IMR-90 (cell line): Measurements from ENCODE around the gene ADAM17. TPM values are rescaled to one million over a fixed set of nuclear protein-coding genes. Genes with fewer than 3 reads are reported as not detected.

Experiments used
- ATAC-seq: fragments of 200-7000 bp; cut with Tn5 transposase; 2 replicates; pipeline ENCODE4 v1.9.1; 2020; ENCODE audit warnings: low read depth, mild to moderate bottlenecking, moderate library complexity
- BruUV-seq: library from RNA; stranded (reverse); fragments of 400-500 nt; replicated peaks from 2 replicates; lab custom pipeline; 2021; lab: Mats Ljungman, UMichigan
- CTCF ChIA-PET: fragments of 300-600 bp; formaldehyde crosslinking; extraction: SDS; loops from one replicate; lab custom pipeline; 2021; ENCODE audit warnings: antibody characterized with exemption; lab: Yijun Ruan, JAX
- POLR2A ChIA-PET: fragments of 300-600 bp; sonication (Branson Sonifier 250); formaldehyde crosslinking; loops from one replicate; lab custom pipeline; 2022; ENCODE audit warnings: antibody characterized with exemption; ENCODE audit not compliant: unreplicated experiment; lab: Charles Lee
- DNase-seq: peaks from one replicate; pipeline ENCODE4 v3.0.0; 2013
- H2AFZ ChIP-seq: replicated peaks from 2 replicates; pipeline ENCODE3; 2013; ENCODE audit warnings: low read length, mild to moderate bottlenecking; ENCODE audit not compliant: poor library complexity
- H2AK5ac ChIP-seq: 2 replicates; pipeline ENCODE4 v1.6.1; 2013; ENCODE audit warnings: low read depth, low read length, inconsistent platforms
- H2AK9ac ChIP-seq: replicated peaks from 2 replicates; pipeline ENCODE3; 2013; ENCODE audit warnings: mild to moderate bottlenecking, low read depth, low read length, moderate library complexity; ENCODE audit not compliant: poor library complexity
- H2BK120ac ChIP-seq: 2 replicates; pipeline ENCODE4 v1.6.1; 2013; ENCODE audit warnings: low read depth, low read length, inconsistent platforms
- H2BK15ac ChIP-seq: 3 replicates; pipeline ENCODE4 v1.6.1; 2013; ENCODE audit warnings: low read depth, low read length, inconsistent platforms
- H2BK20ac ChIP-seq: 2 replicates; pipeline ENCODE4 v1.6.1; 2013; ENCODE audit warnings: low read depth, mild to moderate bottlenecking, inconsistent platforms, low read length, moderate library complexity
- H2BK5ac ChIP-seq: 2 replicates; pipeline ENCODE4 v1.6.1; 2013; ENCODE audit warnings: mild to moderate bottlenecking, low read depth, low read length, inconsistent platforms; ENCODE audit not compliant: poor library complexity, severe bottlenecking
- H3K14ac ChIP-seq: replicated peaks from 2 replicates; pipeline ENCODE4 v1.6.1; 2013; ENCODE audit warnings: low read depth, low read length, inconsistent platforms
- H3K18ac ChIP-seq: 2 replicates; pipeline ENCODE4 v1.6.1; 2013; ENCODE audit warnings: low read depth, low read length, control low read depth
- H3K23ac ChIP-seq: 2 replicates; pipeline ENCODE4 v1.6.1; 2013; ENCODE audit warnings: low read depth, low read length, inconsistent platforms
- H3K27ac ChIP-seq: 2 replicates; pipeline ENCODE4 v1.5.1; 2013; ENCODE audit warnings: mild to moderate bottlenecking, control low read depth, low read length; ENCODE audit not compliant: insufficient read depth
- H3K27me3 ChIP-seq: 2 replicates; pipeline ENCODE4 v1.6.1; 2013; ENCODE audit warnings: low read length; ENCODE audit not compliant: control insufficient read depth, insufficient read depth
- H3K36me3 ChIP-seq: 2 replicates; pipeline ENCODE4 v1.6.1; 2013; ENCODE audit warnings: low read length, mixed read lengths; ENCODE audit not compliant: control insufficient read depth, insufficient read depth
- H3K4ac ChIP-seq: 2 replicates; pipeline ENCODE4 v1.6.1; 2013; ENCODE audit warnings: low read depth, low read length, inconsistent platforms
- H3K4me1 ChIP-seq: 2 replicates; pipeline ENCODE4 v1.6.1; 2013; ENCODE audit warnings: low read length, mixed read lengths; ENCODE audit not compliant: control insufficient read depth, insufficient read depth
- H3K4me2 ChIP-seq: 2 replicates; pipeline ENCODE4 v1.6.1; 2013; ENCODE audit warnings: low read depth, mild to moderate bottlenecking, control low read depth, low read length, moderate library complexity
- H3K4me3 ChIP-seq: 2 replicates; pipeline ENCODE4 v1.5.1; 2013; ENCODE audit warnings: low read depth, mild to moderate bottlenecking, control low read depth, low read length, moderate library complexity; ENCODE audit not compliant: insufficient read depth
- H3K56ac ChIP-seq: 2 replicates; pipeline ENCODE4 v1.6.1; 2013; ENCODE audit warnings: low read length, inconsistent platforms; ENCODE audit not compliant: insufficient read depth; ENCODE audit errors: extremely low read depth
- H3K79me1 ChIP-seq, 2 experiments: 2 replicates each; pipeline ENCODE4 v1.6.1; 2013; ENCODE audit warnings: low read length in 2 of 2, inconsistent platforms in 1 of 2, low read depth in 1 of 2
- H3K9ac ChIP-seq: 2 replicates; pipeline ENCODE4 v1.6.1; 2013; ENCODE audit warnings: low read depth, low read length, control low read depth
- H3K9me1 ChIP-seq: 2 replicates; pipeline ENCODE4 v1.6.1; 2013; ENCODE audit warnings: low read length, inconsistent platforms; ENCODE audit not compliant: insufficient read depth
- H3K9me3 ChIP-seq: 2 replicates; pipeline ENCODE4 v1.6.1; 2013; ENCODE audit warnings: low read length; ENCODE audit not compliant: control insufficient read depth, insufficient read depth
- H4K20me1 ChIP-seq: 2 replicates; pipeline ENCODE4 v1.6.1; 2013; ENCODE audit warnings: low read length, inconsistent platforms; ENCODE audit not compliant: insufficient read depth
- H4K5ac ChIP-seq: 2 replicates; pipeline ENCODE4 v1.6.1; 2013; ENCODE audit warnings: mild to moderate bottlenecking, low read depth, low read length, control low read depth
- H4K8ac ChIP-seq, 2 experiments: 2 replicates each; pipeline ENCODE4 v1.6.1; 2013; ENCODE audit warnings: low read depth in 2 of 2, low read length in 2 of 2, control low read depth in 1 of 2, inconsistent platforms in 1 of 2
- H4K91ac ChIP-seq: 2 replicates; pipeline ENCODE4 v1.6.1; 2013; ENCODE audit warnings: low read depth, low read length, inconsistent platforms; ENCODE audit not compliant: insufficient read depth
- BHLHE40 ChIP-seq: fragments of 150-350 bp; IDR thresholded peaks from 2 replicates; pipeline ENCODE4 v1.6.1; 2016; ENCODE audit warnings: mild to moderate bottlenecking, low read depth, low read length
- CEBPB ChIP-seq: IDR thresholded peaks from 2 replicates; pipeline ENCODE4 v1.6.1; 2012; ENCODE audit warnings: low read depth, low read length, improper control_type of control experiment
- CHD1 ChIP-seq: IDR thresholded peaks from 2 replicates; pipeline ENCODE4 v1.6.1; 2012; ENCODE audit warnings: low read depth, low read length, improper control_type of control experiment
- CTCF ChIP-seq: conservative IDR thresholded peaks from 2 replicates; pipeline ENCODE4 v1.5.1; 2012; ENCODE audit warnings: mild to moderate bottlenecking, low read depth, low read length, improper control_type of control experiment
- ELK1 ChIP-seq: fragments of 150-350 bp; IDR thresholded peaks from 2 replicates; pipeline ENCODE4 v1.6.1; 2016; ENCODE audit warnings: low read depth, mild to moderate bottlenecking, low read length, moderate library complexity, borderline replicate concordance
- FOS ChIP-seq: fragments of 150-350 bp; IDR thresholded peaks from 2 replicates; pipeline ENCODE4 v1.6.1; 2016; ENCODE audit warnings: low read depth, low read length
- MAFK ChIP-seq: IDR thresholded peaks from 2 replicates; pipeline ENCODE4 v1.6.1; 2012; ENCODE audit warnings: low read depth, low read length, improper control_type of control experiment
- MAZ ChIP-seq: IDR thresholded peaks from 2 replicates; pipeline ENCODE4 v1.6.1; 2012; ENCODE audit warnings: low read depth, mild to moderate bottlenecking, low read length, improper control_type of control experiment, moderate library complexity, borderline replicate concordance
- NFE2L2 ChIP-seq: fragments of 150-350 bp; IDR thresholded peaks from 2 replicates; pipeline ENCODE4 v1.6.1; 2016; ENCODE audit warnings: low read depth, mild to moderate bottlenecking, low read length
- POLR2A ChIP-seq: IDR thresholded peaks from 2 replicates; pipeline ENCODE4 v1.6.1; 2012; ENCODE audit warnings: mild to moderate bottlenecking, low read depth, low read length
- RAD21 ChIP-seq: IDR thresholded peaks from 2 replicates; pipeline ENCODE4 v1.6.1; 2012; ENCODE audit warnings: low read length, improper control_type of control experiment
- RCOR1 ChIP-seq: IDR thresholded peaks from 2 replicates; pipeline ENCODE4 v1.6.1; 2012; ENCODE audit warnings: mild to moderate bottlenecking, low read length, improper control_type of control experiment; ENCODE audit not compliant: insufficient replicate concordance
- RFX5 ChIP-seq: IDR thresholded peaks from 2 replicates; pipeline ENCODE4 v1.8.0; 2012; ENCODE audit warnings: low read depth, mild to moderate bottlenecking, low read length, moderate library complexity
- SMC3 ChIP-seq: fragments of 150-350 bp; IDR thresholded peaks from 2 replicates; pipeline ENCODE4 v1.6.1; 2016; ENCODE audit warnings: low read depth, mild to moderate bottlenecking, antibody characterized with exemption, low read length, moderate library complexity
- USF2 ChIP-seq: fragments of 150-350 bp; IDR thresholded peaks from 2 replicates; pipeline ENCODE4 v1.6.1; 2017; ENCODE audit warnings: mild to moderate bottlenecking, antibody characterized with exemption, low read length, low read depth
- WGBS, 2 experiments: methylation state at CpG; one replicate each; pipeline versions ENCODE4 v1.1.5 to v1.1.7; 2013; ENCODE audit warnings: missing lambda C conversion rate in 2 of 2; ENCODE audit not compliant: insufficient read length in 1 of 2; ENCODE audit errors: extremely low coverage in 2 of 2; 5-methylcytosine and 5-hydroxymethylcytosine counted together
- dilution Hi-C: fragments of 300-500 bp; cut with HindIII; formaldehyde crosslinking; loops from one replicate; pipeline ENCODE4 v1.14.3; 2018; ENCODE audit warnings: low sequenced_read_pairs; ENCODE audit not compliant: unreplicated experiment
- in situ Hi-C: fragments of 300-500 bp; cut with MboI; formaldehyde crosslinking; loops from 3 replicates; pipeline ENCODE4 v1.14.3; 2019; ENCODE audit warnings: low sequenced_read_pairs, inconsistent platforms, mixed read lengths
- intact Hi-C: fragments of 100-400 bp; cut with micrococcal nuclease; formaldehyde crosslinking; loops from 2 replicates; pipeline ENCODE4 v1.10.0; 2022
- polyA plus RNA-seq, 3 experiments: library from polyadenylated mRNA; depleted of rRNA; stranded (reverse); fragments of >200 nt; gene quantifications; 2 replicates each; pipeline ENCODE4 v1.2.3, GENCODE V29; 2012; ENCODE audit warnings: low replicate concordance in 1 of 3
- total RNA-seq: library from RNA; depleted of rRNA; stranded (reverse); fragments of >200 nt; gene quantifications from 2 replicates; pipeline ENCODE4 v1.2.3, GENCODE V29; 2012

Gene ADAM17
- total and polyA plus RNA-seq, 2 of the 4 experiments (the other 2 are of a cell fraction) = 9.6 to 34.4 TPM

GRCh38 chr2:9578467-9579235, 23.0 kb upstream of the ADAM17 start:
- Histone ChIP-seq H3K4me1 (no peaks in the 10 kb centered on the region), H3K27ac (no peak overlapping the region), H4K5ac (no peak overlapping the region), H2BK15ac (no peak overlapping the region), H4K8ac (no peak overlapping the region), H3K18ac (no peak overlapping the region), H3K79me1 (peaks cover 0 to 6% of the 10 kb centered on the region in 2 experiments; a peak in 3 of 4 replicates), H3K9me1 (no peaks in the 10 kb centered on the region; the same call in 1 of the 2 replicates), H3K9me3 (no peaks in the 10 kb centered on the region), H2BK120ac (no peak overlapping the region), H4K20me1 (no peaks in the 10 kb centered on the region), H4K91ac (no peak overlapping the region), H3K4me2 (no peak overlapping the region), H3K23ac (no peak overlapping the region), H2AFZ (no peak overlapping the region), H2AK9ac (no peak overlapping the region), H3K4me3 (no peak overlapping the region), H3K9ac (no peak overlapping the region), H3K14ac (no peak overlapping the region), H2BK5ac (no peak overlapping the region), H3K36me3 (peaks cover 4% of the 10 kb centered on the region; the same call in 1 of the 2 replicates), H3K27me3 (no peaks in the 10 kb centered on the region), H2AK5ac (no peak overlapping the region), H3K4ac (no peak overlapping the region), H2BK20ac (no peak overlapping the region), H3K56ac (no peak overlapping the region)
- no TSS peak for BruUV-seq
- in situ Hi-C loops = no loop called here
- POLR2A ChIA-PET = no interaction called here
- ATAC-seq (no peak; the same call in 1 of the 2 replicates), DNase-seq (no peak)
- CTCF ChIA-PET = no interaction called here
- 100% methylated on average over 2 of the region's 9 CpGs; no CpG with 5 or more reads in 1 of the 2 experiments for WGBS, 2 experiments
- intact Hi-C loops = no loop called here
- dilution Hi-C loops = no loop called here
- TF ChIP-seq RCOR1 = no peak
- TF ChIP-seq RFX5 = no peak
- no peak for TF ChIP-seq CHD1
- TF ChIP-seq USF2 = no peak
- TF ChIP-seq NFE2L2 = no peak
- no peak for TF ChIP-seq ELK1
- no peak for TF ChIP-seq FOS
- TF ChIP-seq RAD21 = no peak
- no peak for TF ChIP-seq CTCF
- no peak for TF ChIP-seq BHLHE40
- no peak for TF ChIP-seq MAZ
- TF ChIP-seq POLR2A = no peak
- TF ChIP-seq MAFK = no peak
- no peak for TF ChIP-seq CEBPB
- TF ChIP-seq SMC3 = no peak
